Hematopoietic multipotent progenitor cell treated with erythropoietin and hydrocortisone succinate and interleukin-3 and kit ligand, for 4 days (in vitro differentiated cells): Measurements from ENCODE around the gene DKK3.
A peak's percentile ranks its signal among the peaks of the same experiment; 100 is the strongest.

Experiments used
- DNase-seq: peaks from one replicate; pipeline ENCODE4 v3.0.0-alpha.2; 2015

DKK3 gene

DNA sequence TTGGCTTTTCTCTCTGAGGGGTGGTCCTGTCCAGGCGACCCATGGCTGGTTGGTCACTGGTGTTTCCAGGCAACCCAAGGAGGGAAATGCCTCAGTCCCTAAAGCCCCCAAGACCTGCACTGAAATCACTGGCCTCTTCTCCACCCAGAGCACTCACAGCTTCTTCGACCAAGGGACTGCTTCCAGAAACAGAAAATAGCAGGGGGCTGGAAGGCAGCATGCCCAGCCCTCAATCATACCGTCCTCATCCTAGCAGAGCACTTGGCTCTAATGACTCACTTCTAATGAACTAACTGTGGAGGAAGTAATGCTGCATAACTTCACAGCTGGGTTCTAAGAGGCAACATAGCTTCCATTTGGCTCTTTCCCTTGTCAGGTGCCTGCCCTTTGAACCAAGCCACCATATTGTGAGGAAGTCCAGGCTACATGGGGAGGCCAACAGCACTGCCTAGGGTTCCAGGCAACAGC lies 27.6 kb downstream of the DKK3 start:
- DNase-seq: no peak

DNA sequence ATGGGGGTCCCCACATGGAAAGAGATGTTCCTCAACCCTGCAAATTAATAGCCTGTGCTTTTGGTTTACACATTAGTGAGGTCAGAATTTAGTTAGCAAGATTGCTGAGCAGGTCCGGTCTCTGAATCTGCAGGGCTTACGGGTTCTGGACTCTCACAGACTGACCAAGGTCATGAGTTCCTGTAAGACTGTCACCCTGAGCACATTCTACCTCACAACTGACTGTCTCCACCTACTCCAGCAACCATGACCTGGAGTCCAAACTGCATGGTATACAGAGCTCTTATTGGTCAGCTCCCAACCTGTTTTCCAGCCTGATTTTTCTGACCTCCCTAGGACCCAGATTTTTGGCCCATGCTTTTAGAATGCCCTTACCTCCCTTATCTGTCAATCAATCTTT lies 28.2 kb downstream of the DKK3 start:
- no peak for DNase-seq

GRCh38 chr11:11979488-11980117 lies 28.8 kb downstream of the DKK3 start:
- DNase-seq: no peak

- DNase-seq: no peak
These were observed 29.5 kb downstream of the DKK3 start for GRCh38 chr11:11978792-11979487.

- no peak for DNase-seq
These were observed 30.3 kb downstream of the DKK3 start for GRCh38 chr11:11978098-11978637.

DNA sequence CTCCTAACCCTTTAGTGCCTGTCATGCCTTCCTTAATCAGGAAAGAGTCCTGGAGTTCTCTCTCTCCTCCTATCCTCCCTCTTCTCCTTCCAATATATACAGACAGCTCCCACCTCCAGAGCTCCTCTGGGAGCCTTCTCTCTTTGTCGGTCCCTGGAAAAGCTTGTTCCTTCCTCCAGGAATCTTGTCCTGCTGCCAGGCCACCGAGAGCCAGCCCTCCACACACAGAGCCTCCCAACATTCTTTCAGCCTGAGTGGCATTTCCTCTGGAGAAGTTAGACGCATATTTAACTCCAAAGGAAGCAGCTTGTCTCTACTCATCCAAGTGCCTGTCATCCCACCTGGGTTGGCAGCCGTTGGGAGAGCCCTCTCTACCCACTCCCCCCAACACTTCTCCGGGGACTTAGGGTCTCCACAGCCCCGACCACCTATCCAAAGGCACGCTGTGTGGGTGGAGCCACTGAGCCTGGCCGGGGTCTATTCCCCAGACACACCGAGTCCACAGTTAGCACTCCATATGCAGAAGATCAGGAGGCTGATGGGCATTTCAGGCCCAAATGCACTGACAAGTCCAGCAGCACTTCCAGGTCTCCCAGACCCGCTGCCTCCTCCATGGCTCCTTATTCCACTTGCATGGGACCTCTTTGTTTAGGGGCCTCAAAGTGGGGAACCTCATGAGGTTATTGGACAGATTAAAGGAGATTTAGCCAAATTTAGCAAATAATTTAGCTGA lies 31.1 kb downstream of the DKK3 start:
- DNase-seq: no peak

GRCh38 chr11:11976481-11977127 lies 31.8 kb downstream of the DKK3 start:
- DNase-seq: peak; percentile 24

GRCh38 chr11:11975201-11976092 lies 33.0 kb downstream of the DKK3 start:
- DNase-seq: peak; percentile 86

DNA sequence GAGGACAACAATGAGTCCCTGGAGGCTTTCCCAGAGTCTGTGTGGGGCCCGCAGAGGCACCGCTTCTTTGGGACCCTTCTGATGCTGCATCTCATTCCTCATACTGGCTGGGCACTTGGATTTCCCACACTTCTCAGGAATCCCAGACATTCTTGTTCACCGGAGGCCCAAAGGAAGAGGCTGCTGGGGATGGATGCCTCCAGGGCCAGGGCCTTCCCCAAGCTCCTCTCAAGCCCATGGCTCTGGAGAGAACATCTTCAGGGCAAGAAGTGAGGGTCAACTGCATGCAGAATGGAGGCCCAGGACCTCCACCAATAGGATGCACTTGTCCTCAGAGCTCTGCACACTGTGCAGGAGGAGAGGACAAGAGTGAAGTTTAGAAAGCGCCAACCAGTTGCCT lies 34.6 kb downstream of the DKK3 start:
- no peak for DNase-seq

DNA sequence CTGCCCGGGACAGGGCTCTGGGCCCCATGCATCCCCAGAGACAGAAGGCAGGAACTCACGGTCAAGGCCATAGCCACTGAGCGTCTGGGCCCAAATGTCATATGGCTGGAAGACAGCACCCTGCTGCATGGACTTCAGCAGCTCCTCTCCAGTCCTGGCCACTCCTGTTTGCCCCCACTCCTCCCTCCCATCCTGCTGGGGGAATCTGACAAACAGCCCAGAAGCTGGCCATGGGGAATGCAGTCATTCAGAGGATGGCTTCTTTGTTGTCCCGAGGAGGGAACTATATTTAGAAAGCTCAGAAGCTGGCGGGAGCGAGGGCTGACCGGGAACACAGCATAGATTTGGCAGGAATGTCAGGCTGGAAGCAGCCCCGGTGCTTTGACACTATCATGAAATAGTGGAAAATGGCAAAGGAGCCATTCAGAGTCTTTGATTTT lies 35.0 kb downstream of the DKK3 start:
- no peak for DNase-seq

DNA sequence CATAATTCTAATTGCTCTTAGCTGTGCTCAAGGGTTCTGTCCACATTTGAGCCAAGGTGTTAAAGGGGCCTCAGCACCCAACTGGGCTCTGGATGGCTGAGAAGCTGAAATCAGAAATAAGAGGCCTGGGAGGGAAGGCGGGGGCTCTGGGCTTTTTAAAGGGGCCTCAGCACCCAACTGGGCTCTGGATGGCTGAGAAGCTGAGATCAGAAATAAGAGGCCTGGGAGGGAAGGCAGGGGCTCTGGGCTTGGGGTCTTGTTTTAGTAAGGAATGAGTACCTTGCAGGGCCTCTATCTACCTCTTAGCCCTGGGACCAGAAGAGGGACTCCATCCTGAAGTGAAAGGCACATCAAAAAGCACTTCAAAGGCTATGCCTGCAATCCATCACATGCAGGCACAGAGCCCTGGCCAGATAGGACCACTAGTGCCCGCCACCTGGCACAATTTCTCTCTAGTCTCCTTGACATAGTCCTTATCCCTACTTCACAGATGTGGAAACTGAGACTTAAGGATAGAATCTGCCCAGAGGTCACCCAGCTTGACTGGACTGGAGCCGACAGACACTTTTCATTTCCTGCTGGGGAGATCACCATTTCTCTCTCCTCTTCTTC lies 35.6 kb downstream of the DKK3 start:
- no peak for DNase-seq

DNA sequence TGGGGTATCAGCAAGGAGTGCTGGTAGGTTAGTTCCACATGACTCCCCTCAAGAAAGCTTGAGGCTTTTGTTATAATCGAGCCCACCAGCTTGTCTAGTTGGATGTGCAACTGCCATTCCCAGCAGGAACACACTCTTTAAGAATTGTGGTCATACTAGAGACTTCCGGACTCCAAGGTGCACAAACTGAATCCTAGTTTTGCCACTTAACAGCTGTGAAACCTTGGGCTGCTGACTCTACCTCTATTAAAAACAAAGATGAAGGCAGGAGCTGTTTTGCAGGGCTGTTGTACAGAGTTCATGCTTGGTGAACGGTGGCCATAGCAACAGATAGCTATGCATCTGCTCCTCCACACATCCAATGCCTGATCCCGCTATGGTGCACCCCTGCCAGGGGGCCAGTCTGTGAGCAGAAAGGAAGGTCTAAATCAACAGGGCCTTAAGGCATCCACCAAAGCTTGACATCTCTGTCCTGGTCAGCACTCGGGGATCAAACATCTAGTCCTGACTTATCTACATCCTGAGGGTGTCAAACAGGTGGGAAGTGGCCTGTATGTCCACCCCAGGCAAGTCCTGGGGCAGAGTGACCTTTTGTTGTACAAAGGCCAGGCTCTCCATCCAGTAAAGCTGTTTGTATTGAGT lies 36.4 kb downstream of the DKK3 start:
- no peak for DNase-seq

GRCh38 chr11:11970556-11970955 lies 37.9 kb downstream of the DKK3 start:
- no peak for DNase-seq

GRCh38 chr11:11969380-11970215 lies 38.8 kb downstream of the DKK3 start:
- no peak for DNase-seq

- DNase-seq: no peak
These were observed 39.7 kb downstream of the DKK3 start for GRCh38 chr11:11968511-11969280.

DNA sequence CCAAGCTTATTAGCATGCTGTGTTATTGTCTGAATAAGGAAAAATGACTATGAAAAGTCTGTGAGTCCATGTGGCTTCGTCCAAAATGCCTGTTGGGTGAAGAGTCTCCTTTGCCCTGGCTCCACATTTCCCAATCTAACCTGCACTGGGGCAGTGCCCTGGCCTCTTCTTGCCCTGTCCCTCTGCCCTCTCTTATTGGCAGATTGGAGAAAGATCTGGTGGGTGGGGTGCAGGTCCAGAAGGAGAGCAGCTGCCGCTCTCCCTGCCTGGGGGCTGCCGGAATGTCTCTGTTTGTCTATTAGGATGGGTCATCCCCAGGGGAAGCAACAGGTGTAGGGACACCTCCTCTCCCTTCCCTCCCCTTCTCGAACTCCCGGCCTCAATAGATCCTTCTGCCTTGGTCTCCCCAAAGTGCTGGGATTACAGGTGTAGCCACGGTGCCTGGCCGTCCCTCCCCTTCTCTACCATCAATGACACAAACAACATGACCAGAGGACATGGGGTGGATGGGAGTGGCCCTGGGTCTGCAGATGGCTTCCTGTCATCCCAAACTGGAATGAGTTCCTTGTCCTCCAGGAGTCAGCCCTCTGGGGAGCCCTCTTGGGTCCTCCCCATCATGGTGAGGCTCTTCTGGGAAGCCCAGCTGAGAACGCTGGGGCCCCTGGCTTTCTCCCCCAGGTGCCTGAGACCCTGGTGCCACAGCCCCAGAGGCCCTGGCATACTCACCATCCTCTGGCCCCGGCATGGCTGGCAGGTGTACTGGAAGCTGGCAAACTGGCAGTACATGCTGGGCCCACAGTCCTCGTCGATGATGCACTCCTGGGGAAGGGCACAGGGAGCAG lies 40.5 kb downstream of the DKK3 start:
- no peak for DNase-seq

GRCh38 chr11:11966826-11967668 lies 41.4 kb downstream of the DKK3 start:
- peak; percentile 88 for DNase-seq
